AG04450 (cell line): Measurements from ENCODE around the gene SLIT3. TPM values are rescaled to one million over a fixed set of nuclear protein-coding genes. Genes with fewer than 3 reads are reported as not detected.

Source experiments
- CTCF ChIA-PET: fragments of 300-600, 350-600 bp; formaldehyde crosslinking; extraction: SDS; loops from one replicate; lab custom pipeline; 2022; ENCODE audit warnings: antibody characterized with exemption, inconsistent platforms; lab: Charles Lee
- POLR2A ChIA-PET: fragments of 350-600 bp; formaldehyde crosslinking; extraction: SDS; loops from one replicate; lab custom pipeline; 2021; ENCODE audit warnings: antibody characterized with exemption, inconsistent platforms; lab: Yijun Ruan, JAX
- DNase-seq: peaks from one replicate; pipeline ENCODE4 v3.0.0-alpha.2; 2011; ENCODE audit warnings: low read depth, low spot score
- H3K27ac ChIP-seq: one replicate; pipeline ENCODE4 v1.5.1; 2012; ENCODE audit warnings: low read depth, low read length, control low read depth
- H3K27me3 ChIP-seq: one replicate; pipeline ENCODE4 v1.6.0; 2012; ENCODE audit warnings: low read length; ENCODE audit not compliant: control insufficient read depth, insufficient read depth
- H3K4me3 ChIP-seq: 2 replicates; pipeline ENCODE4 v1.5.1; 2011; ENCODE audit warnings: mild to moderate bottlenecking, low read depth, low read length, control low read depth
- H3K9me3 ChIP-seq: 2 replicates; pipeline ENCODE4 v1.5.1; 2012; ENCODE audit warnings: low read length; ENCODE audit not compliant: control insufficient read depth, insufficient read depth
- polyA plus RNA-seq: library from polyadenylated mRNA; depleted of rRNA; stranded (reverse); fragments of >200 nt; gene quantifications from 2 replicates; pipeline ENCODE4 v1.2.3, GENCODE V29; 2011
- TF ChIP-seq, protein P1 (sequence below): IDR thresholded peaks from 2 replicates; pipeline ENCODE4 v1.5.1; 2011; ENCODE audit warnings: low read depth, low read length, control low read depth, inconsistent platforms

SLIT3 gene
- polyA plus RNA-seq, 1 experiment: 0.26 TPM

DNA sequence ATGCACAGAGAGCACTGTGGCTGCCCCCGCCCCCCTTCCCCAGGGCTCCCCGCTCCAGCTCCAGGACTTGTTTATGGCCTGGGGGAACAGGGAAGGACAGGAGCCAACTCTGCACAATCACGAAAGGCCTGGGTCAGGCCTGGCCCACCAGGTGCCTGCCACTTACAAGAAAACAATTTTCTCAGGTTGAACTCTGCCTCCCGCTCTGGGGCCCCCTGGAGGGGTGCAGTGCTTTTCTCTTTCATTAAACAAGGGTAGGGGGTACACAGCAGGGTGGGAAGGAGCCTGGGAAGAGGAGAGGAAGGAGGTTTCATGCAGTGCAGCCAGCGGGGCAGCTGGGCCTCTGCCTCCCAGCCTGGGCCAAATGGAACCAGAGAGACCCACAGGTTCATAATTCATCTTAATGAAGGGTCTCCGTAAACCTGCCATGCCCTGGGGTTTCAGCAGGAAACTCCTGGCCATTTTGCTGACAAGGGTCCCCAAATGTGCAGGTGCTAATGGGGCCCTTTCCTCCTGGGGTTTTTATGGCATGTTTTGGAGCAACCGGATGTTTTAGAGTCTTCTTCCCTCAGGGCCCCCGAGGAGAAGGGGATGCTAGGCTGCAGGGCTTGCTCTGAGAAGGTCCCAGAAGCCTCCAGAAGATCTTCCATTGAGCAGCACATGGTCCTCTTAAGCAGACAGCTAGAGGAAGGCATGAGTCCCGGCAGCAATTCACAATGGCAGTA lies 219.8 kb downstream of the SLIT3 start:
- H3K4me3 ChIP-seq: no peak overlapping the region
- CTCF ChIA-PET: no interaction called here
- POLR2A ChIA-PET: no interaction called here

DNA sequence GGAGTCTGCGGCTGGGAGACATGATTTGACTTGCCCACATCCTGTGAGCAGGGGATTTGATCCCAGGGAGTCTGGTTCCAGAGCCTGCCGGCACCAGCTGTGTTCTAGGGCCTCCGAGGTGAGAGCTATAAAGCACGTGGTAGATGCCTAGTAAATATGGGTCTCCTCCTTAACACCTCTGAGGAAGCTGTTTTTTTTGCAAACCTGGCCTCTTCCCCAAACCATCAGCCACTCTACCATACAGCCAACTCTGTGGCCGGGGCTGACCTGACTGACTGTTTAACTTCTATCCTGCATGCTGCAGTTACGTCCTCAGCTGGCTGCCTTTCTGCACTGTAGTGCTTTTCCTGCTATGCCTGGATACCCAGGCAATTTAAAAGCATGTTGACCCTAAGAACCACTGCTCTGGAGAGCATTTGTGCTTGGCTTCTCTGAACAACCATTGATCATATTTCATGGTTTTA lies 220.5 kb downstream of the SLIT3 start:
- no peak for DNase-seq
- no peaks in the 10 kb centered on the region for H3K9me3 ChIP-seq
- ChIA-PET CTCF (no interaction called here), POLR2A (no interaction called here)
- H3K4me3 ChIP-seq: no peak overlapping the region
- no peaks in the 10 kb centered on the region for H3K27me3 ChIP-seq
- H3K27ac ChIP-seq: no peak overlapping the region
- TF ChIP-seq, protein P1, sequence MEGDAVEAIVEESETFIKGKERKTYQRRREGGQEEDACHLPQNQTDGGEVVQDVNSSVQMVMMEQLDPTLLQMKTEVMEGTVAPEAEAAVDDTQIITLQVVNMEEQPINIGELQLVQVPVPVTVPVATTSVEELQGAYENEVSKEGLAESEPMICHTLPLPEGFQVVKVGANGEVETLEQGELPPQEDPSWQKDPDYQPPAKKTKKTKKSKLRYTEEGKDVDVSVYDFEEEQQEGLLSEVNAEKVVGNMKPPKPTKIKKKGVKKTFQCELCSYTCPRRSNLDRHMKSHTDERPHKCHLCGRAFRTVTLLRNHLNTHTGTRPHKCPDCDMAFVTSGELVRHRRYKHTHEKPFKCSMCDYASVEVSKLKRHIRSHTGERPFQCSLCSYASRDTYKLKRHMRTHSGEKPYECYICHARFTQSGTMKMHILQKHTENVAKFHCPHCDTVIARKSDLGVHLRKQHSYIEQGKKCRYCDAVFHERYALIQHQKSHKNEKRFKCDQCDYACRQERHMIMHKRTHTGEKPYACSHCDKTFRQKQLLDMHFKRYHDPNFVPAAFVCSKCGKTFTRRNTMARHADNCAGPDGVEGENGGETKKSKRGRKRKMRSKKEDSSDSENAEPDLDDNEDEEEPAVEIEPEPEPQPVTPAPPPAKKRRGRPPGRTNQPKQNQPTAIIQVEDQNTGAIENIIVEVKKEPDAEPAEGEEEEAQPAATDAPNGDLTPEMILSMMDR: no peak

More for the DNA sequence above, 219.8 kb downstream of the SLIT3 start:
- no peaks in the 10 kb centered on the region for H3K9me3 ChIP-seq
- no peak overlapping the region for H3K27ac ChIP-seq
- DNase-seq: no peak
- no peaks in the 10 kb centered on the region for H3K27me3 ChIP-seq
- TF ChIP-seq, protein P1: no peak

DNA sequence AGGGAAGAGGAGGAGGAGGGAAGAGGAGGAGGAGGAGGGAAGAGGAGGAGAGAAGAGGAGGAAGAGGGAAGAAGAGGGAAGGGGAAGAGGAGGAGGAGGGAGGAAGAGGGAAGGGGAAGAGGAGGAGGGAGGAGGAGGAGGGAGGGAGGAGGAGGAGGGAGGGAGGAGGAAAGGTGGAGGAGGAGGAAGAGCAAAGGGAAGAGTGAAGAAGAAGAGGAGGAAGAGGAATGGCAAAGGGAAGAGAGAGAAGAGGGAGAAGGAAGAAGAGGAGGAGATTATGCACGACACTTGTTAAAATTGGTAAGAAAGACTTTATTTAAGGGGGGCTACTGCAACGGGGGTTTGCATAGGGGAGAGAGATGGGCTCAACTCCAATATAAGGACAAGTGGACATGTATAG lies 221.2 kb downstream of the SLIT3 start:
- DNase-seq: no peak
- H3K9me3 ChIP-seq: no peaks in the 10 kb centered on the region
- H3K27ac ChIP-seq: no peak overlapping the region
- no peaks in the 10 kb centered on the region for H3K27me3 ChIP-seq
- H3K4me3 ChIP-seq: no peak overlapping the region
- TF ChIP-seq, protein P1: no peak
- ChIA-PET POLR2A (no interaction called here), CTCF (no interaction called here)

DNA sequence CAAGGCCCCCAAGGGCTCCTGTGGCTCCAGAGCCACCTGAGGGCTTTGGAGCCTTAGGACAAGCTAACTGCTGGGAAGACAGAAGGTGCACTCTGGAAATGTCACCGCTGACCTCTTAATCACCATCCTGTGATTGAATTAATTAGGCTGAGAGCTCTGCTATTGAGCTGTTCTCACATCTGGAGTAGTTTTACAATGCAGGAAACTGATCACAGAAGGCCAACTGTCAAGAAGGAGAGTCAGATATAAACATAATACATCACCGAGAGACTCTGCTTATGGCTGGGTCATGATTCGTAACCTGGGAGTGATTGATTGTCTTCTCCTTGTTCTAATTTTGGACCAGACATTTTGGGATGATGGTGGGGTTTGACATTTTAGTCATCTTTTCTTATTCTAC lies 226.1 kb downstream of the SLIT3 start:
- Histone ChIP-seq H3K4me3 (no peak overlapping the region), H3K27me3 (no peaks in the 10 kb centered on the region), H3K27ac (no peak overlapping the region), H3K9me3 (no peaks in the 10 kb centered on the region)
- DNase-seq: no peak
- ChIA-PET POLR2A (no interaction called here), CTCF (no interaction called here)
- TF ChIP-seq, protein P1: no peak

DNA sequence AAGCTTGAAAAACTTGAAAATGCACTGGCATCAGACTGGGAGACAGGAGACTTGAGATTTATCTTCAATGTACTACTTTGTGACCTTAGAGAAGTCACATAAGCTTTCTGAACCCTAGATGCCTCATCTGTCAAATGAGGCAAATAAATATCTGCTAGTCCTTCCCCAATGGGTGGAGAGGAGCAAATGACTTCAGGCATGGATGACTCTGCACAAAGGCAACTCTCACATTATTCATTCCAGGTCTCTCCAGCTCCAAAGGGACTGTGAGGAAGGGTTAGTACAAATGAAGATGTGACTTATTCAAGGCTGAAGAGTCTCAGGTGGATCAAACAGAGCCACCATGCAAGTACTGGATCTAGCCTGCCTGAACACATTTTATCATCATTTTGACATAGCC lies 228.7 kb downstream of the SLIT3 start:
- H3K27me3 ChIP-seq: no peaks in the 10 kb centered on the region
- POLR2A ChIA-PET: no interaction called here
- TF ChIP-seq, protein P1: no peak
- H3K4me3 ChIP-seq: no peak overlapping the region
- no peak overlapping the region for H3K27ac ChIP-seq
- DNase-seq: no peak
- H3K9me3 ChIP-seq: no peaks in the 10 kb centered on the region
- CTCF ChIA-PET: no interaction called here
